HG03064 (cell line): ENCODE data around the gene RCC2.

ENCODE experiments used
- ATAC-seq: cut with Tn5 transposase; IDR thresholded peaks from one replicate; pipeline ENCODE4 v1.9.1; 2021; ENCODE audit warnings: low read depth; ENCODE audit not compliant: unreplicated experiment

Gene RCC2

GRCh38 chr1:17381161-17381560, 58.3 kb downstream of the RCC2 start:
- ATAC-seq, result no peak

GRCh38 chr1:17377325-17377953, 62.0 kb downstream of the RCC2 start:
- no peak for ATAC-seq

- ATAC-seq, result no peak
Measured at GRCh38 chr1:17375651-17376050, 63.8 kb downstream of the RCC2 start.

- ATAC-seq, result no peak
Measured at GRCh38 chr1:17372955-17373354, 66.5 kb downstream of the RCC2 start.

GRCh38 chr1:17371896-17372295, 67.6 kb downstream of the RCC2 start, which contains the start of gene PADI6:
PADI6 (plus strand) TSS chr1:17372196; CDS start chr1:17372246, 50 bp downstream.
- ATAC-seq, result no peak

GRCh38 chr1:17370618-17371017, 68.9 kb downstream of the RCC2 start:
- ATAC-seq, result no peak

GRCh38 chr1:17369466-17369865, 70.0 kb downstream of the RCC2 start:
- ATAC-seq, result no peak

GRCh38 chr1:17365293-17365692, 74.2 kb downstream of the RCC2 start:
- ATAC-seq, result no peak

- ATAC-seq, result no peak
Measured at GRCh38 chr1:17363771-17364170, 75.7 kb downstream of the RCC2 start.

- ATAC-seq, result no peak
Measured at GRCh38 chr1:17363351-17363750, 76.1 kb downstream of the RCC2 start.

GRCh38 chr1:17361687-17362086, 77.8 kb downstream of the RCC2 start:
- no peak for ATAC-seq

GRCh38 chr1:17360272-17360956, 79.1 kb downstream of the RCC2 start:
- ATAC-seq, result no peak

GRCh38 chr1:17359808-17360207, 79.7 kb downstream of the RCC2 start:
- ATAC-seq, result no peak

GRCh38 chr1:17359031-17359430, 80.4 kb downstream of the RCC2 start:
- ATAC-seq, result no peak

- ATAC-seq, result no peak
Measured at GRCh38 chr1:17358557-17358956, 80.9 kb downstream of the RCC2 start.
